K562 (cell line): Measurements from ENCODE around the gene FAM83F. TPM values are rescaled to one million over a fixed set of nuclear protein-coding genes. Genes with fewer than 3 reads are reported as not detected.

Experiments used
- ATAC-seq: fragments of 200-7000 bp; cut with Tn5 transposase; 3 replicates; pipeline ENCODE4 v1.9.1; 2020; ENCODE audit warnings: moderate library complexity
- BruUV-seq: library from RNA; stranded (reverse); fragments of 400-500 nt; replicated peaks from 2 replicates; lab custom pipeline; 2021; lab: Mats Ljungman, UMichigan
- CTCF ChIA-PET: fragments of 300-600 bp; formaldehyde crosslinking; extraction: SDS; loops from one replicate; lab custom pipeline; 2021; ENCODE audit warnings: low intra/inter-chr PET ratio; lab: Yijun Ruan, JAX
- POLR2A ChIA-PET: fragments of 300-600, 350-650 bp; sonication (Branson Sonifier 250); formaldehyde crosslinking; extraction: SDS; loops from one replicate; lab custom pipeline; 2021; ENCODE audit warnings: antibody characterized with exemption, inconsistent platforms; lab: Yijun Ruan, JAX
- DNase-seq, 4 experiments: peaks; one replicate each; pipeline versions ENCODE4 v3.0.0 to v3.0.0-alpha.2; 2011 to 2018; ENCODE audit warnings: low spot score in 3 of 4, mixed read lengths in 3 of 4; ENCODE audit errors: extremely low read depth in 1 of 4
- FAIRE-seq: peaks from 2 replicates; lab custom pipeline; 2011; peaks lifted over from hg19 to GRCh38; lab: Jason Lieb, UNC
- H2AFZ ChIP-seq: 2 replicates; pipeline ENCODE4 v1.6.0; 2011; ENCODE audit warnings: low read depth, low read length, control low read depth, inconsistent platforms
- H3K27ac ChIP-seq: fragments of 200-600 bp; 3 replicates; pipeline ENCODE4 v1.8.0; 2011; ENCODE audit warnings: low read depth, mild to moderate bottlenecking, control low read depth, inconsistent platforms, low read length, moderate library complexity, mixed read lengths; ENCODE audit errors: extremely low read depth
- H3K27me3 ChIP-seq, 2 experiments: fragments of 300-600 bp in 1 of 2; 2 replicates in 1 of 2; 3 replicates in 1 of 2; pipeline versions ENCODE4 v1.6.0 to v1.8.0; 2011; ENCODE audit warnings: inconsistent platforms in 2 of 2, low read length in 2 of 2, mild to moderate bottlenecking in 1 of 2, mixed read lengths in 1 of 2, moderate library complexity in 1 of 2; ENCODE audit not compliant: control insufficient read depth in 2 of 2, insufficient read depth in 2 of 2
- H3K36me3 ChIP-seq: fragments of 300-600 bp; 3 replicates; pipeline ENCODE4 v1.8.0; 2011; ENCODE audit warnings: mild to moderate bottlenecking, low read length, inconsistent platforms; ENCODE audit not compliant: control insufficient read depth, insufficient read depth
- H3K4me1 ChIP-seq, 2 experiments: fragments of 200-600 bp in 1 of 2; replicated peaks in 1 of 2; 2 replicates in 1 of 2; 3 replicates in 1 of 2; pipeline versions ENCODE4 v1.5.1 to v1.8.0; 2011; ENCODE audit warnings: inconsistent platforms in 2 of 2, low read length in 2 of 2, mild to moderate bottlenecking in 1 of 2, mixed read lengths in 1 of 2, moderate library complexity in 1 of 2; ENCODE audit not compliant: control insufficient read depth in 2 of 2, insufficient read depth in 2 of 2
- H3K4me2 ChIP-seq: 2 replicates; pipeline ENCODE4 v1.6.1; 2011; ENCODE audit warnings: low read length, control low read depth, inconsistent platforms, mixed read lengths; ENCODE audit not compliant: insufficient read depth
- H3K4me3 ChIP-seq: fragments of 200-600 bp; sonication (generic), shearing (Covaris generic); 2 replicates; pipeline ENCODE4 v1.5.1; 2016; ENCODE audit warnings: control low read depth, inconsistent platforms
- H3K79me2 ChIP-seq: fragments of 200-600 bp; 3 replicates; pipeline ENCODE4 v1.8.0; 2011; ENCODE audit warnings: low read length, inconsistent platforms; ENCODE audit not compliant: control insufficient read depth, insufficient read depth
- H3K9ac ChIP-seq, 2 experiments: 2 replicates each; pipeline versions ENCODE4 v1.6.0 to v1.6.1; 2011; ENCODE audit warnings: low read depth in 2 of 2, low read length in 2 of 2, control low read depth in 1 of 2, inconsistent platforms in 1 of 2, mild to moderate bottlenecking in 1 of 2, mixed read lengths in 1 of 2; ENCODE audit not compliant: insufficient read depth in 1 of 2
- H3K9me1 ChIP-seq: one replicate; pipeline ENCODE4 v1.6.0; 2011; ENCODE audit warnings: inconsistent platforms, mild to moderate bottlenecking, low read length, moderate library complexity; ENCODE audit not compliant: control insufficient read depth, insufficient read depth
- H3K9me3 ChIP-seq: replicated peaks from 2 replicates; pipeline ENCODE4 v1.5.1; 2011; ENCODE audit warnings: low read depth, low read length, inconsistent platforms; ENCODE audit not compliant: control insufficient read depth, insufficient read depth
- H4K20me1 ChIP-seq: replicated peaks from 2 replicates; pipeline ENCODE4 v1.6.1; 2011; ENCODE audit warnings: low read length, inconsistent platforms, mixed read lengths; ENCODE audit not compliant: control insufficient read depth, insufficient read depth
- ADNP ChIP-seq: fragments of 200-800 bp; sonication (Bioruptor generic); IDR thresholded peaks from 2 replicates; pipeline ENCODE4 v1.6.1; 2016; ENCODE audit warnings: missing genetic modification characterization, missing compliant biosample characterization
- ATF1 ChIP-seq, 2 experiments: fragments of 450-650 bp in 1 of 2; IDR thresholded peaks; 2 replicates each; pipeline ENCODE4 v1.6.1; 2016; ENCODE audit warnings: missing compliant biosample characterization in 1 of 2, missing genetic modification characterization in 1 of 2
- BMI1 ChIP-seq: fragments of 150-350 bp; IDR thresholded peaks from 2 replicates; pipeline ENCODE4 v1.6.1; 2014; ENCODE audit warnings: low read length
- CBX3 ChIP-seq, 2 experiments: IDR thresholded peaks; 1 replicate in 1 of 2; 2 replicates in 1 of 2; pipeline ENCODE4 v1.6.1; 2012; ENCODE audit warnings: inconsistent platforms in 2 of 2, low read length in 2 of 2, borderline replicate concordance in 1 of 2, control low read depth in 1 of 2
- POLR2A ChIP-seq: fragments of 450-650 bp; conservative IDR thresholded peaks from 2 replicates; pipeline ENCODE4 v1.6.1; 2016
- PTBP1 ChIP-seq: fragments of 200-400 bp; formaldehyde crosslinking; IDR thresholded peaks from 2 replicates; pipeline ENCODE4 v1.6.1; 2017; ENCODE audit warnings: low read depth, low read length
- TRIM24 ChIP-seq, 2 experiments: fragments of 450-650 bp; IDR thresholded peaks; 2 replicates each; pipeline ENCODE4 v1.6.1; 2016
- TRIM28 ChIP-seq: fragments of 450-650 bp; IDR thresholded peaks from 2 replicates; pipeline ENCODE4 v1.6.1; 2017
- ZNF24 ChIP-seq: fragments of 450-650 bp; IDR thresholded peaks from 2 replicates; pipeline ENCODE4 v1.6.1; 2016
- ZNF316 ChIP-seq: fragments of 450-650 bp; IDR thresholded peaks from 2 replicates; pipeline ENCODE4 v1.6.1; 2016
- ZNF76 ChIP-seq: fragments of 250-450 bp; sonication (Bioruptor Pico); IDR thresholded peaks from 2 replicates; pipeline ENCODE4 v1.4.0; 2020; ENCODE audit warnings: mild to moderate bottlenecking, moderate library complexity, borderline replicate concordance
- WGBS: fragments of 100-300 bp; shearing (Covaris generic); methylation state at CpG from one replicate; pipeline ENCODE4 v1.1.6; 2016; ENCODE audit warnings: low coverage, mixed read lengths; ENCODE audit not compliant: insufficient coverage; ENCODE audit errors: missing lambda C conversion rate; 5-methylcytosine and 5-hydroxymethylcytosine counted together
- in situ Hi-C: fragments of 300-500 bp; cut with MboI; formaldehyde crosslinking; loops from 4 replicates; pipeline ENCODE4 v1.15.0; 2018; ENCODE audit warnings: inconsistent platforms, mixed read lengths
- intact Hi-C: fragments of 100-400 bp; cut with micrococcal nuclease; formaldehyde crosslinking; loops from 2 replicates; pipeline ENCODE4 v1.14.2; 2022
- polyA plus RNA-seq, 8 experiments: library from polyadenylated mRNA; depleted of rRNA in 4 of 8; stranded (reverse) in 5 of 8; unstranded in 3 of 8; fragments of >200 nt; fragmentation: Nextera tagmentation in 2 of 8; fragmentation: Illumina TruSeq in 1 of 8; extraction: Ambion mirVana in 2 of 8; extraction: Trizol in 1 of 8; gene quantifications; 2 replicates each; pipeline versions ENCODE4 v1.2.1 to v1.2.3, GENCODE V29; 2011 to 2014; ENCODE audit warnings: inconsistent platforms in 1 of 8, missing spikeins in 1 of 8
- total RNA-seq, 7 experiments: library from RNA; depleted of rRNA in 6 of 7; stranded (reverse); fragments of >200 nt in 6 of 7; fragmentation: Illumina TruSeq in 2 of 7; extraction: Trizol in 2 of 7; gene quantifications; 2 replicates each; pipeline versions ENCODE4 v1.2.1 to v1.2.3, GENCODE V29; 2011 to 2021; ENCODE audit warnings: low replicate concordance in 1 of 7
- TF ChIP-seq, protein P1 (sequence below): sonication (generic); formaldehyde crosslinking; IDR thresholded peaks from 2 replicates; pipeline ENCODE4 v1.8.1; 2022; ENCODE audit warnings: missing genetic modification reagents

The FAM83F gene
- total and polyA plus RNA-seq, 9 of the 15 experiments (the other 6 are each of a cell fraction or from before 2014, with no cell fraction given): under 0.01 to 0.13 (median 0.04) TPM; not detected in 1

DNA sequence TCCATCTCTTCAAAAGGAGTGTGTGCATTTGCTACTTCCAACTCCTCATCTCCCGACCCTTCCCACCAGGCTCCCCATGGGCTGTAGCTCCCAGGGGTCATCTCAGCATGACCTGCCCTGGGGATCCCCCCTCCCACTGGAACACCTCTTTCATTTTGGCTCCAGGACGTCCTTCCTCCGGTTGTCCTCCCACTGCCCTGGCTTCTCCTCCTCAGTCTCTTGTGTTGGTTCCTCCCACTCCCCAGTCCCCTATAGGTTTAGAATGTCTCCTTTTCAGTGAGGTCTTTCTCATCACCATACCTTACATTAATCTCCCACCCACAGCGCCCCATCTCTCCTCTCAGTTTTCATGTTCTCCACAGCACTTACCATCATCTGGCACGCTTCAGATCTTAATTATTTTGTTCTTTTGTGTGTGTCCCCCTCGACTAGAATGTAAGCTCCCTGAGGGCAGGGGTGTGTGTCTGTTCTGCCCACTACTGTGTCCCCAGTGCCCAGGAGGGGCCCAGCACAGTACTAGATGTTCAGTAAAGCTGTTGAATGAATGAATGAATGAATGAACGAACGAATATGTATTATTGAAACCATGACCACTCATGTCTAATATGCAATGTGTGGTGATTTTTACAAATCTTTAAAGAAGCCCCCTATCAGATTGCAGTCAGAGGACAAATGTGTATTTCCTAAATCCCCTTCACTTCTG is 36.6 kb upstream of the FAM83F start:
- no TSS peak for BruUV-seq
- ATAC-seq (no peak), DNase-seq (no peak), FAIRE-seq (no peak)
- H3K9me1 ChIP-seq: peaks cover 3% of the 10 kb centered on the region
- H3K9ac ChIP-seq: no peak overlapping the region
- H3K27ac ChIP-seq: peak overlapping the region; percentile 95; the same call in 1 of the 3 replicates
- peaks cover 24 to 49% of the 10 kb centered on the region in 2 experiments for H3K4me1 ChIP-seq
- H3K36me3 ChIP-seq: peaks cover 92% of the 10 kb centered on the region
- no peaks in the 10 kb centered on the region for H4K20me1 ChIP-seq
- no peaks in the 10 kb centered on the region for H3K27me3 ChIP-seq
- no peak overlapping the region for H3K4me2 ChIP-seq
- ChIA-PET CTCF (no interaction called here), POLR2A (interaction anchor here (0.5 to 1.2 kb wide), 5 partner anchors 9 to 815 kb away, joined by 3 to 4 read pairs (median 3); no protein-coding TSS in a partner anchor)
- 89% methylated on average over 7 of the region's 8 CpGs for WGBS
- H2AFZ ChIP-seq: no peak overlapping the region
- intact Hi-C loops: no loop called here
- 0 out of 2 replicates have a peak, but pooled peaks cover 3% of the 10 kb centered on the region for H3K9me3 ChIP-seq
- in situ Hi-C loops: no loop called here
- peaks cover 16% of the 10 kb centered on the region; the same call in 1 of the 3 replicates for H3K79me2 ChIP-seq
- H3K4me3 ChIP-seq: no peak overlapping the region
- TF ChIP-seq CBX3 (IDR thresholded peaks at IDR 0.05; ENCODE audit: borderline replicate concordance in 1 of 2, low read length in 2 of 2) (peak in 1 of 2 experiments; percentile 72; a peak in 2 of 3 replicates), ZNF76 (CRISPR knock-in tag) (no peak), PTBP1 (no peak), TRIM28 (peak; percentile 89), TRIM24 (IDR thresholded peaks at IDR 0.05) (0 out of 4 replicates have a peak, but pooled peaks of 1 of the 2 experiments have one; percentile 27), ZNF24 (peak; percentile 64), POLR2A (peak; percentile 24; the same call in 1 of the 2 replicates), BMI1 (no peak), ADNP (tag) (0 out of 2 replicates have a peak, but pooled peaks have one; percentile 63), ZNF316 (peak; percentile 91), ATF1 (CRISPR knock-in tag; IDR thresholded peaks at IDR 0.05) (no peak), ATF1 (tag; IDR thresholded peaks at IDR 0.05) (no peak)
- TF ChIP-seq, protein P1, sequence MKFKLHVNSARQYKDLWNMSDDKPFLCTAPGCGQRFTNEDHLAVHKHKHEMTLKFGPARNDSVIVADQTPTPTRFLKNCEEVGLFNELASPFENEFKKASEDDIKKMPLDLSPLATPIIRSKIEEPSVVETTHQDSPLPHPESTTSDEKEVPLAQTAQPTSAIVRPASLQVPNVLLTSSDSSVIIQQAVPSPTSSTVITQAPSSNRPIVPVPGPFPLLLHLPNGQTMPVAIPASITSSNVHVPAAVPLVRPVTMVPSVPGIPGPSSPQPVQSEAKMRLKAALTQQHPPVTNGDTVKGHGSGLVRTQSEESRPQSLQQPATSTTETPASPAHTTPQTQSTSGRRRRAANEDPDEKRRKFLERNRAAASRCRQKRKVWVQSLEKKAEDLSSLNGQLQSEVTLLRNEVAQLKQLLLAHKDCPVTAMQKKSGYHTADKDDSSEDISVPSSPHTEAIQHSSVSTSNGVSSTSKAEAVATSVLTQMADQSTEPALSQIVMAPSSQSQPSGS (CRISPR knock-in tag): no peak
